HG02571 (cell line): Measurements from ENCODE around the gene SLC25A22.

Experiments
- ATAC-seq: cut with Tn5 transposase; IDR thresholded peaks from one replicate; pipeline ENCODE4 v1.9.1; 2021; ENCODE audit warnings: mild to moderate bottlenecking, moderate library complexity; ENCODE audit not compliant: unreplicated experiment

SLC25A22 gene

DNA sequence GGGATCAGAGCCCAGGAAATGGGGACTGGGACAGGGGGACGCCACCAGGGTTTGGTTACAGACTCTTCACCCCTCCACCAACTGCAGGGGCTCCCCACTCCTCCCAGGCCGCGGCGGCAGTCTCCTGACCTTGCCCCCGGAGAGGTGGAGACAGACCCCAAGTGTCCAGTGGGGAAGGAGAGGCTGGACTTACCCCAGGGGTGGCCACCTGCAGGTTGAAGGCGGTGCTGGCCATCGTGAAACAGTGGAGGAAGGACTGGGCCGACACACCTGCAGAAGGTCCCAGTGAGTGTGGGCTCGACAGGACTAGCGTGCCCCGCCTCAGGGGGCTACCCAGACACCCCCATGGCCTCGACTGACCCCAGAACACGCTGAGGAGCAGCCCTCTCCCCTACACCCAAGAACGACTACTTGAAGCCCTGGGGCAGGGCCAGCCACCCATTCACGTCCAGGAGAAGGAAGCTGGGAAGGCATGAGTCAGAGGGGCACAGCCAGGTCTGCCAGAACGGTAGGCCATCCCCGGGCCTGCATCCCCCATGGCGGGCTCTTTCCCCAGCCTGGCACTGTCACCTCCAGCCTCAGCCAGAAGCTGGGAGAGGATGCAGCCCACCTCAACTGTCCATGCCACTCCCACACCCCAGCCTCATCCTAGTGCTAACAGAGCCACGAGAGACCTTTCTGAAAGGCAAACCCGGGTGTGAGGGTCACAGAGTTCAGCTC lies 23.0 kb downstream of the SLC25A22 start:
- no peak for ATAC-seq

DNA sequence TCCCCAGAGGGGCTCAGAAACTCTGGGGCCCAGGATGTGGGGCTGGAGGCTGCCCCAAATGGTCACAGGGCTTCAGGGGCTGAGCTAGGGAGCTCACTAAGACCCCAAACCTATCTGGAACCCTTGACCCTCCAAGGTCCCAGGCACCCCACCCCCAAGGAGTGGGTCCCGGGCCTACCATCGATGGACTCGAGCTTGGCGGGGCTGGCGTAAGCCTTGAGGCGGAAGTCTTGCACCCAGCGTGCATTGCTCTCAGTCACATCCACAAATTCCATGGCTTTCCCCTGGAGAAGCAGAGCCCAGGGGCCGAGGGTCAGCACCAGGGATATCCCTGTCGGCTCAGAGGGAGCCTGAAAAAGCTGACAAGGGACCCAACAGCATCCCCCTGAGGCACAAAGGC lies 24.3 kb downstream of the SLC25A22 start:
- ATAC-seq, result no peak

DNA sequence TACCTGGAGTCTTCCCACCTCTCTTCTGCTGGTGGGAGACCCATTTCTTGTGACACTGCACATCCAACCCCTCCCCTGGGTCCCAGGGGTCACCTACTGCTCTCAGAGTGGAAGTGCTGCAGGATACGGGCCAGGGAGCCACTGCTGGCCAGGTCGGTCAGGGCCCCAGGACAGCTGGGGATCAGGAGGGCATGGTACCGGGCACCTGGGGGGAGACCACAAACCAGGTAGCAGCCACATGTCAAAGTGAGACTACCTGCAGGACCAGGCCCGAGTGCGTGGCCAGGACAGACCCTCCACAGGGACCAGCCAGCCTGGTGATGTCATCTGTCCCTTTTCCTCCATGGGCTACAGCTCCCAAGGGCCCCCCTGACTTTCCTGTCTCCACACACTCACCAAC lies 24.7 kb downstream of the SLC25A22 start:
- ATAC-seq, result no peak

DNA sequence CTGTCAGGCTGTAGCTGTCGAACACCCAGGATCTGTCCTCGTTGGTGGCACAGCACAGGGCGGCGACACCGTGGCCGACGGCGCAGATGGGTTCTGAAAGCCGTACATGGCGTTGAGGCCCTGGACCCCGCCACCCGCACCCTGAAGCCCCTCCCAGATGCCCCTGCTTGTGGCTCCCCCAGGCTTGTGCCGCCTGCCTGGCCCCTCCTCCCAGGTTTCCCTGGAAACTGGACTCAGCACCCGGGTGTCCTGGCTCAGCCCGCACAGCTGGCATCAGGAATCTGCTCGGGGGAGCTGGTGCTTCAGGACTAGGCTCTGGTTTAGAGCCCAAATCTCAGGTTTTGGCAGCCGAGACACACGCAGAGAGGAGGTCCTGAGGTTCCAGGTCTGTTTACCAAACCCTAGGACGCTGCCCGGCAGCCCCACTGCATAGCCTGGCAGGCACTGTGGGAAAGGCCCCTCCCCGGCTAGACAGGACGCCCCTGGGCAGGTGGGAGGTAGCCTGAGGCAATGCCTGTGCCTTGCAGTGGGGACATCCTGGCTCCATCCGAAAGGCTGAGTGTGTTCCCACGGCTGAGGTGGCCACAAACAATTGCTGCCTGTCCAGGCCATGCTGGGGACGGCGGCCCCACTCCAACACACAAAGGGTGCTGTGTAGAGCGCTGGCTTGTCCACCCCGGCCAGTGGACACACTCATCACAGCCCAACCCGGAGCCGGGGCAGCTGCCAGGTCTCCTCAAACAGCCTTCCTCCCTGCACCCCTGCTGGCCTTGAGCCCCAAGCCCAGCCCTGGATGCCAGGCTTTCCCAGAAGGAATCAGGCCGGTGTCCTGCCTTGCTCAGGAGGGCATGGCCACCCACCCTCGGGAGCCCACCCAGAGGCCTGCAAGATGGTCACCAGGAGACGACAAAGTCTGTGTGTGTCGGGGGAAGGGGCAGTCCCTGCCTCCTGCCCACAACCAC lies 25.4 kb downstream of the SLC25A22 start:
- ATAC-seq, result no peak

DNA sequence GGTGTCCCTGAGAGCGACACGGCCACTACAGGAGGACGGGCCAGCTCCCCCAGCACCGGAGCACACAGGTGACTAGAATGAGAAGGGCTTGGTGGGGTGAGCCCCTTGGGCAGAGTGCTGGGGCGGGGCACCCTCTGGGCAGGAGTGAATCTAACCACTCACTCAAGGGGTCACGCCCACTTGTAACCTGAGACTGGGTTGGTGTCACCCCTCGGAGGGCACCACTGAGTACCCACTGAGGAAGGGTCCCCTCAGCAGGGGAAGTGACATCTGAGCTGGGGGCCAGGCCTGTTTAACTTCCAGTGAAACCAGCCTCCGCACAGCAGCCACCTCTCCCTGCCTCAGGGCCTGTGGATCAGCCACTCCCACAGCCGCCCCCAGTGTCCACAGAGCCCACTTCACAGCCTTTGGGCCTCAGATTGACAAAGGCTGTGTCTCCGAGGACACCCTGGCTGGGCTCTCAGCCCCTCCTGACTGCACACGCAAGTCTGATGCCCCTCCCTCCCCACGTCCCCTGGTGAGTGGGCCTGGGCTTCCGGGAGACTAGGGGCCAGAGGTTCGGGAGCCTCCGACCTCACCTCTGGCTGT lies 26.4 kb downstream of the SLC25A22 start:
- no peak for ATAC-seq

DNA sequence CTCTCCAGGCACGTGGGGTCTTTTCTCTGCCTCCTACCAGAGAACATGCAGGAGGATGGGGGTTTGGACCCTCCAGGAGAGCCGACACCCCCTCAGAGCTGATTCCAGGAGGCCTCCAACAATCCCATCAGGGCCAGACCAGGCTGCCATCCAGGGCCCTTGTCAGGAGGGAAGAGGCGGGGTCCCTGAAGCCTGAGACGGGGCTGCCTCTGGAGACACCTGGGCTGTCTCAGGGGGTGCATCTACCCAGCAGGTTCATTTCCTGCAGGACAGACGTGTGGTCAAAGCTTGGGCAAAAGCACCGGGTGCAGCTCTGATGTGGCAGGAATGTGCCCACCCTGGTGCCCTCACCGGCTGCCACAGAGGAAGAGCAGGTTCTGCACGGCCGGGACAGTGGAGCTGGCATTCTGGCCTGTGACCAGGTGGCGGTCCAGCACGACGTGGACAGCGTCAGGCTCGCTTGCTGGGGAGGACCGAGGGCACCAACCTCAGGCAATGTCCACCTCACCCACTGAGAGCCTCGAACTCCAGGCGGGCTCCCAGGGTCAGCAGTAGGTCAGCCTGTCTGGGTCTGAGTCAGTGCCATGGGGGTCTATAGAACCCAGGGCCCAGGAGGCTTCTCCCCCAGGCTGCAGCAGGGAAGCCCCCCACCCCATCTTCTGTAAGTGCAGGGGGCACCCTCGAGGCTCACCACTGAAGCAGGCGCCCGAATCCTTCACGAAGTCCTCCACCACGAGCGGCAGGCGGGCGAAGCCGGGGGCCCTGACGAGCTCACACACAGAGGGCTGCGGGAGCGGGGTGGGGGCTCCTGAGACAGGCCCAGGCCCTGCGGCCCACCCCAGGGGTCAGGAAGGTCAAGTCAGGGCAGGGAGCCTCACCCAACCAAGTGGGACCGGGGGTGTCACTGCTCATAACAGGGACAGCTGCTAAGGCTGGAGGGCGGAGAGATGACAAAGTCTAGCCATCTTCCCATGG lies 27.2 kb downstream of the SLC25A22 start:
- no peak for ATAC-seq

DNA sequence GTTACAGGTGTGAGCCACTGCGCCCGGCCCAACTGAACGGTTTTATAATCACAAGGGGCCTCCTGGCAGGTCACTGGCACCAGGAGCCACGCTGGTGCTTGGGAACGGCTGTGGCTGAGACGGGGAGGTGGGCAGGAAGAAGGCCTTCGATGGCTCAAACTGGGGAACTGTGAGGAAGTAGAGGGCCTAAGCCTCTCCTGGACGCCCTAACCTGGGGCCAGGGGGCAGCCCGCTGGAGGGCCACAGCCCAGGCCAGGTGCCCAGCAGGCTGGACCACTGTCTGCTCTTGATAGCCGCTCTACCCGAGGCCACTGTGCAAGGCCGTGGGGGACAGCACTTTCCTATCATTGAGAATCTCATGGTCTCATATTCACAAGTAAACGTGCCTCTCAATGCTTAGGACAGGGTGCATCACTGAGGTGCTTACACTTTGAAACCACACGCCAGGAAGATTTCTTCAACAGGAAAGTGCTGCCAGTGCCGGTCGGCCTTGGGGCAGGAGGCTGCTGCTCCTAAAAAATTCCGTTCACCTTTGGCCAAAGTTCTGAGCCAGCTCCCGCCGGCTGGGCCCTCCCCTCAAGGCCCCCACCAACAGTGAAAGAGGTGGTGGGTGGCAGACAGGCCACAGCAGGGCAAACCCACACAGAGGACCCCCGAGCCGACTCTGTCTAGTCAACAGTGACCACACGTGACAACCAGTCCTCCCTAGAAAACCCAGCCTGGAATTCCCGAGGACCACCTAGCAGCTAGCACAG lies 28.0 kb downstream of the SLC25A22 start:
- ATAC-seq, result no peak

DNA sequence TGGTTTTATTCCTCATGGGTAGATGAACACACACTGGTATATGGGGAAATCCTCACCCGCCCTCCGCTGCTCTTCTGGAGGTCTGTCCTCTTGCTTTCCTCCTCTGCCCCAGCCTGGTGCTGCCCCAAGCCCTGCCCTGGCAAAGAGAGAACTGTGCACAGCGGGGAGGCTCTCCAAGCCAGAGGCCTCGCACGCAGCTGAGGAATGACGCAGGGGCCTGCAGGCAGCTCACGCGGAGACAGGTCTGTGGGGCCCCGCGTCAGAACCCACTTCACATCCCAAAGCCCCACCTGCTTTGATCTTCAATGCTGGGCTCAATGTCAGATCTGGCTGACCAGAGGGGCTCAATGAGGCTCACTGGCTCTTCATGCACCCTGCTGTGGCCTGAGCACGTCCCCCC lies 30.8 kb downstream of the SLC25A22 start:
- no peak for ATAC-seq

DNA sequence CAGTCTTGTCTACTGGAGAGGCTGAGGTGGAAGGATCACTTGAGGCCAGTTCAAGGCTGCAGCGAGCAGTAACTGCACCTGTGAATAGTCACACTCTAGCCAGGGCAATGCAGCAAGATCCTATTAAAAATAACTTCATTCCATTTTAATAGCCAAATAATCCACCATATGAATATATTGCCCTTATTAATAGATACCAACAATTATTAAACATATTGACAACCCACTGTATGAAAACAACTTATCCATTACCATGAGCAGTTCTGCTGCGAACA lies 31.2 kb downstream of the SLC25A22 start:
- no peak for ATAC-seq

DNA sequence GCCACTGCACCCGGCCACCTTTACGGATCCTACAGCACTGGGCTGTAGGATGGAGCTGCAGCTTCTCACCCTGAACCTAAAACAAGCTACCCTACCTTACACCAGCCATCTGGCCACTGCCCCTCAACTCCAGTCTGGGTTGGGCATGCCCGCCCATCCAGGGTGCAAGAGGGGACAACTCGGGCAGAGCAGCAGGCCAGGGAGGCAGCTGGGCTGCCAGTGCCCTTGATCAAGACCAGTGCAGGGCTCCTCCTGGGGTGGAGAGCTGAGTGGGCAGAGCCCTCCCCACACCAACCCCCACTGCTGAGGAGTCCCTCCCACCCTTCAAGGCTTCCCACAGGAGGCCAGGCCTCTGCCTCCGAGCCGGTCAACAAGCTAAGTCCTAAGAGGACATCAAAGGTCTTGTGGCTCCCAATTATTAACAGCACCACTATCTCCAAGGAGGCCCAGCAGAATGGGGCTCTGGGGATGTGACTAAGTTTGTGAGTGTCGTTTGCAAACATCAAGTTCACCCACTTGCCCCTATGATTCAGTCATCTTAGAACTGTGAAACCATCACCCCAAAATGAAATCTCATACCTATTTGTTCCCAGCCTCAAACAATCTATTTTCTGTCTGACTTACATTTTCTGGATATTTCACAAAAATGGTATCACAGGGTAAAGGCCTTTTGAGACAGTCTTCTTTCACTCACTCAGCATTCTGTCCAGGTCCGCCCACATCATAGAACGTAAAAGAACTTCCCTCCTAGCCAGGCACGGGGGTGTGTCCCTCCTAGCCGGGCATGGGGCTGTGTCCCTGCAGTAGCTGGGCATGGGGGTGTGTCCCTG lies 31.8 kb downstream of the SLC25A22 start:
- no peak for ATAC-seq

DNA sequence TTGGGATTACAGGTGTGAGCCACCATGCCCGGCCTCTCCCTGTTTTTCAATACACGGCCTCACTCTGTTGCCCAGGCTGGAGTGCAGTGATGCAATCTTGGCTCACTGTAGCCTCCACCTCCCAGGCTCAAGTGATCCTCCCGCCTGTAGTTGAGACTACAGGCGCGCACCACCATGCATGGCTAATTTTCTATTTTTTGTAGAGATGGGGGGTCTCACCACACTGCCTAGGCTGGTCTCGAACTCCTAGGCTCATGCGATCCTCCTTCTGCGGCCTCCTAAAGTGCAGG lies 32.3 kb downstream of the SLC25A22 start:
- ATAC-seq, result no peak

DNA sequence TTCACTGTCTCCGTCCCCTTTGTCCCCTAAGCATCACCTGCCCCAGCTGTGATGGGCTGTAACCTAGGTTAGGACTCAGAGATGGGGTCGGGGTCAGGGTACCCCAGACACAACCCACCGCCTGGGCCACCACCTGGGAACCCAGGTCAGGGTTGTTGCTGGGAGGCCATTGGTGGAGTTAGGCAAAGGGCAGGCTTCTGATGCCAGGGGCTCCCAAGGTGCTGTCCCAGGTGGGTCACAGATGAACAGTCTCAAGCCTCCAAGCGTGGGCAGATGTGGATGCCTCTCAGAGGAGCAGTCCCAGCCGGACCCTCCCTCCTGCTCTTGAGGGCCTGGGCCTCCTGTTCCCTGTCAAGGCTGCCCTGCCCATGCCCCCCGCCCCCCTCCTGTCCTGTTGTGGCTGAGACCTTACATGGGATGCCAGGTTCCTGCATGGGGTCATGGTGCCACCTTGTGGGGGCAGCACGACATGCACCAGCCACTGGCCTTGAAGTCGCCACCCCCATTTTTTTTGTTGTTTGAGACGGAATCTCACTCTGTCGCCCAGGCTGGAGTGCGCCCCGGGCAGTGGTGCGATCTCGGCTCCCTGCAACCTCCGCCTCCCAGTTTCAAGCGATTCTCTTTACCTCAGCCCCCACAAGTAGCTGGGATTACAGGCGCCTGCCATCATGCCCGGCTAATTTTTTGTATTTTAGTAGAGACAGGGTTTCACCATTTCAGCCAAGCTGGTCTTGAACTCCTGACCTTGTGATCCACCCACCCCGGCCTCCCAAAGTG lies 32.9 kb downstream of the SLC25A22 start:
- ATAC-seq, result no peak

DNA sequence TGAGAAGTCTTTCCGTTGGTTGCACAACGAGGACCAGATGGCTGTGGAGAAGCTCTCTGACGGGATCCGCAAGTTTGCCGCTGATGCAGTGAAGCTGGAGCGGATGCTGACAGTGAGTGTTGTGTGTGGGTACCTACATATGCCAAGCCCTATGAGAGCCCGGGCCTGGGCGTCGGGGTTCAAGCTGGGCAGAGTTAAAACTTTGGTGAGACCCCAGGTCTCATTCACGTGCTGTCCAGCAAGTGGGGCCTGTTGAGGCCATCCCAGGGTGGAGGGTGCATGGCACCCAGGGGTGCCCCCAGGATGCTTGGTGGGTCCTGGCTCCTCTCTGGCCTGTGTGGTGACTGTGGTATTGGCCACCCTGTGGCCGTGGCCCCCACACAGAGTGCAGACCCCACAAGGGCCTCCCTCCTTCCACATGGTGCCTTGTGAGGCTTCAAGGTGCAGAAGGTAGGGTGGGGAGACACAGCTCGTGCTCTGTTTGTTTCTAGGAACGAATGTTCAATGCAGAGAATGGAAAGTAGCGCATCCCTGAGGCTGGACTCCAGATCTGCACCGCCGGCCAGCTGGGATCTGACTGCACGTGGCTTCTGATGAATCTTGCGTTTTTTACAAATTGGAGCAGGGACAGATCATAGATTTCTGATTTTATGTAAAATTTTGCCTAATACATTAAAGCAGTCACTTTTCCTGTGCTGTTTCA lies 33.6 kb downstream of the SLC25A22 start:
- no peak for ATAC-seq

DNA sequence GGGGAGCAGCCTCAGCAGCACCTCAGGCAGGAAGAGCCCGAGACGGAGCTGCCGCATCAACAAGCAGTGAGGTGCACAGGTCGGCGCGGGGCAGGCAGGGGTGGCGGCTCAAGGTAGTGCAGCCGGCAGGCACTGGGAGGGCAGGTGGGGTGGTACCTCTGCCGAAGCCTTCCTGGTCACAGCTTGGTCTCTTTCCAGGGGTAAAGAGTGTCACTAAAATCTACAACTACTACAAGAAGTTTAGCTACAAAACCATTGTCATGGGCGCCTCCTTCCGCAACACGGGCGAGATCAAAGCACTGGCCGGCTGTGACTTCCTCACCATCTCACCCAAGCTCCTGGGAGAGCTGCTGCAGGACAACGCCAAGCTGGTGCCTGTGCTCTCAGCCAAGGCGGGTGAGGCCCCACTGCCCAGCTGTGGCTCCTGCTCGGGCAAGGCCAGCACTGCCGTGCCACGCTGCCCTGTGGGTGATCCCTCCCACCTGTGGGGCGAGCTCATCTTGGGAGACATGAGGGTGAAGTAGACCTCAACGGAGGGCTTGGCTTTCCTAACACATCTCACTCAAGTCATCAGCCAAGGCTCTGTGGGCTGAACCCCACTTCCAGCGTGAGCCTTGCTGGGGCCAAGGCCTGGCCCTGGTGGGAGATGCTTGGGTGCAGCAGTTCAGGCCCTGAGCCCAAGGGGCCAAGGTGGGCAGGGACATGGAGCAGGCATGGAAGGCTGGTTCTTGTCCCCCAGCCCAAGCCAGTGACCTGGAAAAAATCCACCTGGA lies 34.3 kb downstream of the SLC25A22 start:
- ATAC-seq, result no peak

DNA sequence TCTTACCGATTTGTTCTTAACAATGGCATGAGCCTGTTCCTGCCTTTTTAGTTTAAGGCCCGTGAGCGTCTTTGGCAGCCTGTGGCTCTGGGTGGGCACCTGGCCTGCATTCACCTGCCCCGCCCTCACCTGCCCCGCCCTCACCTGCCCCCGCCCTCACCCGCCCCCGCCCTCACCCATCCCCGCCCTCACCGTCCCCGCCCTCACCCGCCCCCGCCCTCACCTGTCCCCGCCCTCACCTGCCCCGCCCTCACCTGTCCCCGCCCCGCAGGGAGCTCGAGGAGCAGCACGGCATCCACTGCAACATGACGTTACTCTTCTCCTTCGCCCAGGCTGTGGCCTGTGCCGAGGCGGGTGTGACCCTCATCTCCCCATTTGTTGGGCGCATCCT lies 35.0 kb downstream of the SLC25A22 start:
- no peak for ATAC-seq

DNA sequence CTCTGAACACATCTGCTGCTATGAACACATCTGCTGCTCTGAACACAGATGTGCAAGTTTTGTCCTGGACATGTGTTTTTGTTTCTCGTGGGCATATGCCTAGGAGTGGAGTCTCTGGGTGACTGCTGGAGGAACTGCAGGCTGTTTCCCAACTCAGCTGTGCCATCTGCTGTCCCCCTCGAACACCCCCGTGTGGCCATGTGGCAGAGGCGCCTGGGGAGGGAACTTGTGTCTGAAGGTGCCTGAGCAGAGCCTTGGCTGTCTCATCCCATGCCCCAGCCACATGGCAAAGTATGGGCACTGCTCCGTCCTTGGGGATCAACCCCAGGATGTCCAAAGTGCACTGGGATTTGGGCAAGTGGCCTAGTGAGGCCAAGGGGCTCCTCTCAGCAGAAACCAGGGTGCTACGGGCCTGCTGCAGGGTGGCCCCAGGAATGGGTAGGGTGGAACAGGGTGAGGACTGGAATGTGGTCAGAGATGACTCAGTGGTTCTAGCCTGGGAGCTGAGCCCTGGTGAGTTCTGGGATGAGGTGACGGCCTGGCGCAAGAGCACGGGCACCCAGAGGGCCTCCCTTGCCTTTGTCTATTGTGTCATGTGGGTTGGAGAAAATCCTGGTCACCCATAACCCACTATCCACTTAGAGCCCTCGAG lies 35.5 kb downstream of the SLC25A22 start:
- no peak for ATAC-seq
